GM12892 (cell line): ENCODE measurements around the gene SHROOM3.

Experiments used
- POLR2A ChIP-seq: IDR thresholded peaks from 2 replicates; pipeline ENCODE4 v1.6.1; 2011; ENCODE audit warnings: low read depth, low read length, control low read depth
- POLR2AphosphoS5 ChIP-seq: IDR thresholded peaks from 2 replicates; pipeline ENCODE4 v1.6.1; 2011; ENCODE audit warnings: low read depth, low read length, control low read depth
- TAF1 ChIP-seq: IDR thresholded peaks from 2 replicates; pipeline ENCODE4 v1.6.1; 2011; ENCODE audit warnings: low read depth, mild to moderate bottlenecking, control low read depth, low read length, borderline replicate concordance

GRCh38 chr4:76806757-76807156, 371.7 kb downstream of the SHROOM3 start:
- TF ChIP-seq POLR2A (no peak), POLR2AphosphoS5 (no peak), TAF1 (no peak)
